ENCODE measurements around the gene SRSF4.

DNA sequence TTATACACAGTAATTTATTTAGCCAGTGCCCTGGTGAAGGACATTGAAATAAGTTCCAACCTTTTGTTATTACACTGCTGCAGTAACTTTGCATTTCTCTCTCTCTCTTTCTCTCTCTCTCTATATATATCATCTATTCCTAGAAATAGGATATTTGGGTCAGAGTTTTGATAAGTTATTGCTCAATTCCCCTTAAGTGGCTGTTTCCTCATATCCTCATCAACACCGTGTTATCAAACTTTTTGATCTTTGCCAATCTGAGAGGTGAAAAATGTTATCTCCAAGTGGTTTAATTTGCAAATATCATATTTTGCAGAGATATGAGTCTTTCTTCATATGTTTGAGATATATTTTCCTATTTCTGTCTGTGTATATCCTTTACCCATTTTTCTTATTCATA is 1.6 kb upstream of the SRSF4 start:
- TF ChIP-seq, protein P1, sequence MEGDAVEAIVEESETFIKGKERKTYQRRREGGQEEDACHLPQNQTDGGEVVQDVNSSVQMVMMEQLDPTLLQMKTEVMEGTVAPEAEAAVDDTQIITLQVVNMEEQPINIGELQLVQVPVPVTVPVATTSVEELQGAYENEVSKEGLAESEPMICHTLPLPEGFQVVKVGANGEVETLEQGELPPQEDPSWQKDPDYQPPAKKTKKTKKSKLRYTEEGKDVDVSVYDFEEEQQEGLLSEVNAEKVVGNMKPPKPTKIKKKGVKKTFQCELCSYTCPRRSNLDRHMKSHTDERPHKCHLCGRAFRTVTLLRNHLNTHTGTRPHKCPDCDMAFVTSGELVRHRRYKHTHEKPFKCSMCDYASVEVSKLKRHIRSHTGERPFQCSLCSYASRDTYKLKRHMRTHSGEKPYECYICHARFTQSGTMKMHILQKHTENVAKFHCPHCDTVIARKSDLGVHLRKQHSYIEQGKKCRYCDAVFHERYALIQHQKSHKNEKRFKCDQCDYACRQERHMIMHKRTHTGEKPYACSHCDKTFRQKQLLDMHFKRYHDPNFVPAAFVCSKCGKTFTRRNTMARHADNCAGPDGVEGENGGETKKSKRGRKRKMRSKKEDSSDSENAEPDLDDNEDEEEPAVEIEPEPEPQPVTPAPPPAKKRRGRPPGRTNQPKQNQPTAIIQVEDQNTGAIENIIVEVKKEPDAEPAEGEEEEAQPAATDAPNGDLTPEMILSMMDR (IDR thresholded peaks at IDR 0.05), result no peak
- no peak for TF ChIP-seq POLR2A (IDR thresholded peaks at IDR 0.05)

Measured in thyroid gland (tissue), 4 donors.